Loucy (cell line): ENCODE data around the gene GON4L.

Experiments used
- H2AFZ ChIP-seq: fragments of 200-600 bp; sonication (generic); 2 replicates; pipeline ENCODE4 v1.6.0; 2016; ENCODE audit warnings: antibody characterized with exemption, mild to moderate bottlenecking, low read length, moderate library complexity
- H3F3A ChIP-seq: fragments of 200-600 bp; 2 replicates; pipeline ENCODE4 v1.6.0; 2016; ENCODE audit warnings: antibody characterized with exemption, low read depth, mild to moderate bottlenecking
- H3K27me3 ChIP-seq: fragments of 200-600 bp; sonication (generic); 2 replicates; pipeline ENCODE4 v1.6.1; 2014; ENCODE audit warnings: low read length, mild to moderate bottlenecking; ENCODE audit not compliant: insufficient read depth, poor library complexity, severe bottlenecking
- H3K36me3 ChIP-seq: fragments of 200-600 bp; sonication (generic); 2 replicates; pipeline ENCODE4 v1.6.1; 2016; ENCODE audit warnings: low read length; ENCODE audit not compliant: insufficient read depth
- H3K4me1 ChIP-seq: fragments of 200-600 bp; sonication (generic); 2 replicates; pipeline ENCODE4 v1.5.1; 2014; ENCODE audit warnings: low read length, mild to moderate bottlenecking; ENCODE audit not compliant: insufficient read depth, poor library complexity, severe bottlenecking
- H3K4me2 ChIP-seq: fragments of 200-600 bp; sonication (generic); 2 replicates; pipeline ENCODE4 v1.6.0; 2014; ENCODE audit warnings: antibody characterized with exemption, low read length, low read depth, mild to moderate bottlenecking; ENCODE audit not compliant: poor library complexity, severe bottlenecking
- H3K4me3 ChIP-seq: fragments of 200-600 bp; sonication (generic); 2 replicates; pipeline ENCODE4 v1.5.1; 2014; ENCODE audit warnings: low read length, mild to moderate bottlenecking, mixed read lengths; ENCODE audit not compliant: poor library complexity, severe bottlenecking
- H3K79me2 ChIP-seq: fragments of 200-600 bp; sonication (generic); 2 replicates; pipeline ENCODE4 v1.6.1; 2014; ENCODE audit warnings: low read length; ENCODE audit not compliant: insufficient read depth
- H3K9ac ChIP-seq: fragments of 200-600 bp; sonication (generic); 2 replicates; pipeline ENCODE4 v1.6.0; 2014; ENCODE audit warnings: mild to moderate bottlenecking, low read depth, low read length, moderate library complexity; ENCODE audit not compliant: poor library complexity, severe bottlenecking
- H3K9me2 ChIP-seq: fragments of 200-600 bp; sonication (generic); replicated peaks from 2 replicates; pipeline ENCODE4 v1.6.1; 2016; ENCODE audit warnings: low read depth, low read length, mixed read lengths
- H3K9me3 ChIP-seq: fragments of 200-600 bp; sonication (generic); 2 replicates; pipeline ENCODE4 v1.6.1; 2014; ENCODE audit warnings: mild to moderate bottlenecking, antibody characterized with exemption, low read length, low read depth; ENCODE audit not compliant: insufficient read depth
- H4K20me1 ChIP-seq: fragments of 200-600 bp; sonication (generic); 2 replicates; pipeline ENCODE4 v1.6.0; 2014; ENCODE audit warnings: antibody characterized with exemption, low read length, mild to moderate bottlenecking; ENCODE audit not compliant: insufficient read depth, poor library complexity, severe bottlenecking
- EZH2phosphoT487 ChIP-seq: fragments of 200-600 bp; IDR thresholded peaks from 2 replicates; pipeline ENCODE4 v1.6.1; 2018; ENCODE audit warnings: antibody characterized with exemption, mild to moderate bottlenecking, moderate library complexity, borderline replicate concordance
- TF ChIP-seq, protein P1 (sequence below): fragments of 200-600 bp; sonication (generic); conservative IDR thresholded peaks from 2 replicates; pipeline ENCODE4 v1.5.1; 2014; ENCODE audit warnings: mild to moderate bottlenecking, antibody characterized with exemption, low read length

The GON4L gene

DNA sequence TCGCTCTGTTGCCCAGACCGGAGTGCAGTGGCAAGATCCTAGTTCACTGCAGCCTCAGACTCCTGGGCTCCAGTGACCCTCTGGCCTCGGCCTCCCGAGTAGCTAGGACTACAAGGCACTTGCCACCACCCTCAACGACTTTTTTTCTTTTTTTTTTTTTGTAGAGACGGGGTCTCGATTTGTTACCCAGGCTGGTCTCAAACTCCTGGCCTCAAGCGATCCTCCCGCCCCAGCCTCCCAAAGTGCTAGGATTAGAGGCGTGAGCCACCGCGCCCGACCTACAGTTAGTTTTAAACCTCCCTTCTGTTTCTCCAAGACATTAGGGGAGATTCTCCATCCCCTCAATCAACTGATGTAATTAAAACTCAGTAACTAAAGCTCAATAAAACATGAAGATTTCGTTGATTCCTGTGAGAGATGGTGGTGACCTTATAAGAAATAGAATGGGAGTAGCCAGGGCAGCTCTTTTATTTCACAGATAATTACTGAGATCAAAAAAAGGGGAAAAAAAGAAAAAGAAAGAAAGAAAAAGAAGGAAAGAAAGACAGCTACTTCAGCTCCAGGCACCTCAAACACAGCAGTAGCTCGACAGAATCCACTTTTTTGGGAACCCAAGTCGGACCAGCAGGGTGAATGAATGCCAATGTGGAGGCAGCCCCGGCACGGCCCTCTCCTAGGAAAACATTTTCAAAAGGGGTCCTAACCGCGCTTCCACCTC is 598 bp downstream of the GON4L start:
- H3K4me1 ChIP-seq, result peaks cover 19% of the 10 kb centered on the region
- H4K20me1 ChIP-seq, result peaks cover 8% of the 10 kb centered on the region
- H3K4me3 ChIP-seq, result peak overlapping the region; percentile 96
- peak overlapping the region; percentile 95 for H3K9ac ChIP-seq
- no peaks in the 10 kb centered on the region for H3K9me2 ChIP-seq
- peak overlapping the region; percentile 88 for H3K4me2 ChIP-seq
- no peak for TF ChIP-seq EZH2phosphoT487
- TF ChIP-seq, protein P1, sequence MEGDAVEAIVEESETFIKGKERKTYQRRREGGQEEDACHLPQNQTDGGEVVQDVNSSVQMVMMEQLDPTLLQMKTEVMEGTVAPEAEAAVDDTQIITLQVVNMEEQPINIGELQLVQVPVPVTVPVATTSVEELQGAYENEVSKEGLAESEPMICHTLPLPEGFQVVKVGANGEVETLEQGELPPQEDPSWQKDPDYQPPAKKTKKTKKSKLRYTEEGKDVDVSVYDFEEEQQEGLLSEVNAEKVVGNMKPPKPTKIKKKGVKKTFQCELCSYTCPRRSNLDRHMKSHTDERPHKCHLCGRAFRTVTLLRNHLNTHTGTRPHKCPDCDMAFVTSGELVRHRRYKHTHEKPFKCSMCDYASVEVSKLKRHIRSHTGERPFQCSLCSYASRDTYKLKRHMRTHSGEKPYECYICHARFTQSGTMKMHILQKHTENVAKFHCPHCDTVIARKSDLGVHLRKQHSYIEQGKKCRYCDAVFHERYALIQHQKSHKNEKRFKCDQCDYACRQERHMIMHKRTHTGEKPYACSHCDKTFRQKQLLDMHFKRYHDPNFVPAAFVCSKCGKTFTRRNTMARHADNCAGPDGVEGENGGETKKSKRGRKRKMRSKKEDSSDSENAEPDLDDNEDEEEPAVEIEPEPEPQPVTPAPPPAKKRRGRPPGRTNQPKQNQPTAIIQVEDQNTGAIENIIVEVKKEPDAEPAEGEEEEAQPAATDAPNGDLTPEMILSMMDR, result no peak
- H3K79me2 ChIP-seq, result peaks cover 51% of the 10 kb centered on the region
- peaks cover 14% of the 10 kb centered on the region; the same call in 1 of the 2 replicates for H3K36me3 ChIP-seq
- no peaks in the 10 kb centered on the region; the same call in 1 of the 2 replicates for H3F3A ChIP-seq
- no peaks in the 10 kb centered on the region for H3K27me3 ChIP-seq
- H3K9me3 ChIP-seq, result no peaks in the 10 kb centered on the region
- peak overlapping the region; percentile 96 for H2AFZ ChIP-seq

DNA sequence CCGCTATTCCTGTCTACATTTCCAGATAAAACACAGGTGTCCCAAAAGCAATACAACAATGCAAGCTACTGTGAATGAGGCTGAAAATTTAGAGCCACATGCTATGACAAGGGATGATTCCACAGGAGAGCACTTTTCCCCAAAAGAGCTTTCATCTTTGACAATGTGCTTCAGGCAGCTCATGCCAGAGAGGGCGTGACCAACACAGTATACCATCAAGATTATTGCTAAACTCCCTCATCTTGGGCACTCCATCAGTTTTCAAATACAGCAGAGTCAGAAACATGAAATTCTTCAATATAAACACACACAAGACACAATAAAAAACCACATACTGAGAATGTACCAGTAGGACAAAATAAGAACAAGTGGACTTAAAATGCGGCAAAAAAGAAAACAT is 6.7 kb downstream of the GON4L start:
- H3K4me2 ChIP-seq, result peak overlapping the region; percentile 62
- H3K27me3 ChIP-seq, result no peaks in the 10 kb centered on the region
- H3K4me1 ChIP-seq, result peaks cover 33% of the 10 kb centered on the region
- H3K9me3 ChIP-seq, result no peaks in the 10 kb centered on the region
- H3K4me3 ChIP-seq, result peak overlapping the region; percentile 45
- no peaks in the 10 kb centered on the region for H3K9me2 ChIP-seq
- no peak overlapping the region for H2AFZ ChIP-seq
- H3K9ac ChIP-seq, result no peak overlapping the region
- H3K79me2 ChIP-seq, result peaks cover 81% of the 10 kb centered on the region
- peaks cover 21% of the 10 kb centered on the region; the same call in 1 of the 2 replicates for H3K36me3 ChIP-seq
- no peaks in the 10 kb centered on the region for H3F3A ChIP-seq
- peaks cover 8% of the 10 kb centered on the region for H4K20me1 ChIP-seq
- TF ChIP-seq, protein P1, result no peak
- no peak for TF ChIP-seq EZH2phosphoT487

DNA sequence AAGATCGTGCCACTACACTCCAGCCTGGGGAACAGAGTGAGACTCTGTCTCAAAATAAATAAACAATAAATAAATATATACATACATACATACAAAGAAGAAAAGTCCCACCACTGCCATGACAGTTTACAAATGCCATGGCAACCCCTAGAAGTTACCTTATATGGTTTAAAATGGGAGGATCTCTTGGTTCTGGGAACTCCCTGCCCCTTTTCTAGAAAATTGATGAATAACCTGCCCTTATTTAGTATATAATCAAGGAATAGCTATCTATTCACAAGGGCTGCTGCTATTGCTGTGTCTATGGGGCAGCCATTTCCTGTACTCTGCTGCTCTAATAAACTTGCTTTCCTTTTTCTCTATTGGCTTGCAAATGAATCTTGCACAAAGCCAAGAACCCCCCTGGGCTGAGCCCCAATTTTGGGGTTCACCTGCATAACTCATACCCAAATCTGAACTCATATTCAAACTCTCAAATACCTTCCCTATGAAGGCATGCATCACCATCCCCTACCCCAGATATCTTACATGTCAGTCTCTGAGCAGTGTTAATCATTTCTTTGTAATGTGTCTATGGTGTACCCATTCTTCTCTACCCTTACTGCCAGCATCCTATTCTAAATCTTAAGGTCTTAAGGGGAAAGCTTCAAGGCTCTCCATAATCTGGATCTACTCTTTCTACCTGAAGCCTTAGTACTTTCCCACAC is 9.0 kb downstream of the GON4L start:
- TF ChIP-seq EZH2phosphoT487, result no peak
- TF ChIP-seq, protein P1, result no peak
- peak overlapping the region; percentile 44 for H3K4me3 ChIP-seq
- H3K27me3 ChIP-seq, result no peaks in the 10 kb centered on the region
- peaks cover 88% of the 10 kb centered on the region for H3K79me2 ChIP-seq
- H3K4me2 ChIP-seq, result peak overlapping the region; percentile 54
- no peaks in the 10 kb centered on the region for H3K9me2 ChIP-seq
- H3K9me3 ChIP-seq, result no peaks in the 10 kb centered on the region
- H3F3A ChIP-seq, result no peaks in the 10 kb centered on the region
- peaks cover 12% of the 10 kb centered on the region for H4K20me1 ChIP-seq
- no peak overlapping the region for H2AFZ ChIP-seq
- peak overlapping the region; percentile 11 for H3K9ac ChIP-seq
- H3K4me1 ChIP-seq, result peaks cover 42% of the 10 kb centered on the region
- H3K36me3 ChIP-seq, result peaks cover 14% of the 10 kb centered on the region; the same call in 1 of the 2 replicates
